COLO829 (cell line): ENCODE measurements around the gene CHADL.

Source experiments
- DNase-seq: peaks from one replicate; pipeline ENCODE4 v3.0.0; 2012; ENCODE audit warnings: low spot score

The CHADL gene

DNA sequence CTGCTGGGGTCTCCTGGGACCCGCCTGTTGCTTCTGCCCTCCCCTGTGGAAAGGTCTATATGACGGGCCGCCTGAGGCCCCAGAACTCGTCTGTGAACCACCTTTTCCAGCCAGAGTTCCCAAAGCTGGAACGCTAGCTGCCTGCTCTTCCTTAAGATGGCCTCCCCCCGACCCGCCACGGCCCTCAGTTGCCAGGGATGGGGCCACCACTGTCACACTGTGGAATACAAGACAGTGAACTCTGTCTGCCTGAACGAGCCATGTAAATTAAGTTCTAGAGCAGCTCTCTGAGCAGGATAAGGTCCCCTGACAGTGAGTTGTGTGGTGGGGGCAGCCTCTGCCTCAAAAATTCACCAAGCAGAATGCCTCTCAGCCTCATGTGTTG lies 10.3 kb downstream of the CHADL start:
- no peak for DNase-seq

DNA sequence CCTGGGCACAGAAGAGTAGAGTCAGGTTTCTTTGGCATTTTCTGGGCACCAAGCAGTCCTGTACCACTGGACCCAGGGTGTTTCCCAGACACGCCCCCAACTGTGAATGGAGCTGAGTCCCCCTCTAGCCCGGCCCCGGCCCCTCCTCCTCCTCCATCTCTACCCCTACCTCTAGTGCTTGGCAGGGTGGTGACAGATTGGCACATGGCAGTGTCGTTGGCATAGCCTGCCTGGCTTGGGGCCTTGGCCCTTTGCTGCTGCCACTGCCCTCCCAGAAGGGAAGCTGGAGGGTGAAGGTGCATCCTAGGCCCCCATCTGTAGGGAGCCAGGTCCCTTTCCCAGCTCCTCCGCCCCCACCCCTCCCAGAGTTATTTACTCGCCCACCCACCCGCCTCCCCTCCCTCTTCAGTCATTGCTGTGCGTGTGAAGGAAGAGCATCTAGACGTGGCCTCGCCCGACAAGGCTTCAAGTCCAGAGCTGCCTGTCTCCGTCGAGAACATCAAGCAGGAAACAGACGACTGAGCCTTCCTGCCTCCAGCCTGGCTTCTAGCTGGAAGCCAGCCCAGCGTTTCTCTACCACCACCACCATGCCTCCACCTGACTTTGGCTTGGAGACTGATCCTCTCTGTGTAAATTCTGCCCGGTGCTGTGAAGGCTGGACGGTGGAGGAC lies 10.9 kb downstream of the CHADL start:
- no peak for DNase-seq

DNA sequence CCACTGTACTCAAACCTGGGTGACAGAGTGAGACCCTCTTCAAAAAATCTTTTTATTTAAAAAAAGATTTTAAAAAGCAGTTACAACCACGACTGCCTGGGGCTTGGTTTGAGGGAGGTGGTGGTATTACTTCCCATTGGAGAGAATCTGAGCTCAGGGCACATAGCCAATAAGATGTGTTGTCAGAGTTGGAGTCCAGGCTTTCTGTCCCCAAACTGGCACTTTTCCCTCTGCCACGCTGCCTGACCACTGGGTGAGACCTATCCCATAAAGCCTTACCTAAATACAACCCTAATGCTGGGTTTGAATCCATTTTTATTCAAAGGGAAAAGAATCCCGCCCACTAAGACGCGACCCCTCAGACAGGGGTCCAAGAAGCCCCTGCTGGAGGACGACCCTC lies 11.5 kb downstream of the CHADL start:
- DNase-seq, result no peak

DNA sequence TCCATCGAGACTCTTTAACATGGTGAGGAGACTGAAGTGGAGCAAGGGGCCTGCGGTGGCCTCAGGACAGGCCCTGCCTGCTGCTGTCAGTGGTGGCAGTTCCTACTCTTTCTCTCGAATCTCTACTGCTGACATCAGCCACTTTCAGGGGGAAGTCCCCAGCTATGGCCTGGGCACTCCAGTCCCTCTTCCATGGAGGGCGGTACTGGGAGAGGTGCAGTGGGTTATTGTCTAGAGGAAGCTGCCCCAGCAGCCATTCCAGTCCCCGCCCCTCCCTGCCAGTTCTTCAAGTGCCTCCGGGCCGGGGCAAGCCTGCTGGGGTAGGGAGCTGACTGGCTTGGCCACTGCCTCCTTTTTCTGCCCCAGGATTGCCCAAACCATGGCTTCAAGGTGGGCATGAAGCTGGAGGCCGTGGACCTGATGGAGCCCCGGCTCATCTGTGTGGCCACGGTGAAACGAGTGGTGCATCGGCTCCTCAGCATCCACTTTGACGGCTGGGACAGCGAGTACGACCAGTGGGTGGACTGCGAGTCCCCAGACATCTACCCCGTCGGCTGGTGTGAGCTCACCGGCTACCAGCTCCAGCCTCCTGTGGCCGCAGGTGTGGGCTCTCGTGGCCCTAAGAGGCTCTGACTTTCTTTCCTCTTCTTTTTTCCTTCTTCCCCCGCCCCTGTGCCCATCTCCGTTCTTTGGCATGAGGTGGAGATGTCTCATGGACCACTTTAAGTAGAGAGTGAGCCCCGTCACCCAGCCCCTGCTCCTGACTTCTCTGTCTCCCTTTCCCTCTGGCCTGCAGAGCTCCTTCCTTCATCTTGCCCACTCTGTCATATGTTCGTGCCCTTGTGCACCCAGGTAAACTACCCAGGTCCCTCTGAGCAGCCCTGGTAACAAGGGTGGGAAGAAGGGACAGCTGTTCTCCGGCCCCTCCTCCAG lies 13.7 kb downstream of the CHADL start:
- DNase-seq, result no peak

DNA sequence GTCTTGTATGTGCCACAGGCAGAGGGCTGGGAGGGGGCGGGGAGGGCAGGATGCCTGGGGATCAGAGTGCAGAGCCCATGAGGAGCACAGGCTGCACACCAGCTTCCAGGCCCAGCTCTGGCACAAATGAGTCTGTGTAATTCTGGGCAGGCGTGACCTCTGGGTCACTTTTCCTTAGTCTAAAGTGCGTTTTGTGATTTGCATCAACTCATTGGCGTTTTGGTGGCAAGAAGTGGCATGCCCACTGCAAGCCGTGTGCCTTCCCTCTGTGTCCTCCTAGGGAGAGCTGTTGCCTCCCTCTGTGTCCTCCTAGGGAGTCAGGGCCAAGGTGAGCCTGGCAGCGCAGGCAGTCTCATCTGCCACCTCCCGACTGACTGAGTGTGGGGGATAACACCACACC lies 17.2 kb downstream of the CHADL start:
- no peak for DNase-seq

DNA sequence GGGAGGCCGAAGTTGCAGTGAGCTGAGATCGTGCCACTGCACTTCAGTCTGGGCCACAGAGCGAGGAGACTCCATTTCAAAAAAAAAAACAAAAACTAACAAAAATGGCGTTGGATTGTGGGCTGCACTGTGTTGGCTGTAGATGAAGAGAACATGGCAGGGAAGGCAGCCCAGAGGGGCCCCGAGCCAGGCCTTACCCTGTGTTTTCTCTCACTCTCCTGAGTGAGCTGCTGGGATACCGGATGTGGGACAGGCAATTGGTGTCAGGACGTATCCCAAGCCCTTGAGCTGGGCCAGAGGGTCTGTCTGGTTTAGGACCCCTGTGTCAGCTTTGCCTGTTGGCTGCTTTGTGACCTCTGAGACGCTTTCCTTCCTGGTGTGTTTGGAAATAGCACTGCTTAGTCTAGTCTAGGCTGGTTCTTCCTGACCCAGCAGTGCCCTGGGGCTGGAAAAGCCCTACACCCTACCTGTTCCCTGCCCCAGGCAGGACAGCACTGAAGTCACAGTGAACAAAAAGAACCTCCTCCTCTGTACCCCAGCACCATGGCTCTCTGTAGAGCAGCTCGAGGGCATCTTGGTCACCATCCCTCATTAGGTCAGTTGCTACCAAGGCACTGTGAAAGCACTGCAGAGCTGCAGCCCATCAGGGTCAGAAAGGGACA lies 17.8 kb downstream of the CHADL start:
- no peak for DNase-seq

DNA sequence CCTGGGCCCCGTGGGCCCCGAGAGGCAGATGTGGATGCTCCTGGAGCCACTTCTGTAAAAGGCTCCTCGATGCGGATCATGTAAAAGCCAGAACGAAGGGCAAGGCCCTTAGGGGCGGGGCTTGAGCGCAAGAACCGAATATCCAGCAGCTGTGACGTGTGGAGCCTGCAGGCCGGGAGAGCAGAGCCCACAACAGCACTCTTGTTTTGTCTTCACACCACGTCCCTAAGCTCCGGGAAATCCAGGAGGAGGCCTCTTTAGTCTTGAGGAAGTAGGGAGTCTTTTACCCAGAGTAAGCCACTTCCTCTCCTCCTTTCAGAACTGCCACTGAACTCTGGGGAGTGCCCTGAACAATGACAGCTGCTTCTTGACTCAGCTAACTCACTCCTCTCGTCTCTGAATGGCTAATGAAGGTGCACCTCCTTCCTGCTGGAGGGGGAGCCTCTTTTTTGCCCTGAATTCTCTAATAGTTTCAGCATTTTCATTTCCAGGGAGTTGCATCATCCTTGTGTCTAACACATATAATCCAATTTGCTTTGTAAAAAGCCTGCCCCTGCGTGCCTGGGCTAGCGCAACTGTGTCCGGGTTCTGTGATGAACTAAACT lies 23.1 kb downstream of the CHADL start:
- peak; percentile 85 for DNase-seq

DNA sequence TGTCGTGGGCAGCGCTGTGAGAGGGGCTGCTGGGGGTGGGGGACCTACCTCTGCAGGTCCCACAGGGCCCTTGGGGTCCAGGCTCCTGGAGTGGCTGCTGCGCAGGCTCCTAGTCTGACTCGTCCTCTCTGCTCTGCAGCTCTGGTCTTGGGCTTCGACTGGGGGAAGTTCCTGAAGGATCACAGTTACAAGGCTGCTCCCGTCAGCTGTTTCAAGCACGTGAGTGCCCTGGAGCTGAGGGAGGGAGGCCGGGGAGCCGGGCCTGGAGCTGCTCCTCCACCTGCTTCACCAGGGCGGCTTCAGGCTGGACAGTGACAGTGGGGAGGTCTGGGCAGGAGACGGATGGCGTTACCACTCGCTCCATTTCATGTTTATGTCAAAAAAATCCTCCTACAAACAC lies 23.7 kb downstream of the CHADL start:
- no peak for DNase-seq

DNA sequence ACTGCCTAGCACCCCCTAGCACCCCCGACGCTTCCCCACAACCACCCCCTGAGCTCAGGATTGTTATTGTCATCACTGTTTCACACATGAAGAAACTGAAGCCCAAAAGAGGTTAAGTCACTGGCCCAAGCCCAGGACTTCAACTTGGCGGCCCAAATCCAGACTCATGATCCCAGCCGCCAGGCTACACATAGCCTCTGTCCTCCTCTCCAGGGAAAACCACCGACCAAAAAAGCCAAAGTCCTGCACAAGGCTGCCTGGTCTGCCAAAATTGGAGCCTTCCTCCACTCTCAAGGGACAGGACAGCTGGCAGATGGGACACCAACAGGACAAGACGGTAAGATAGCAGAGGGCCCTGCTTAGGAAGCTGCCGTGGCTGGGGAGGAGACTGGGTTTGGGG lies 24.8 kb downstream of the CHADL start:
- DNase-seq, result no peak

DNA sequence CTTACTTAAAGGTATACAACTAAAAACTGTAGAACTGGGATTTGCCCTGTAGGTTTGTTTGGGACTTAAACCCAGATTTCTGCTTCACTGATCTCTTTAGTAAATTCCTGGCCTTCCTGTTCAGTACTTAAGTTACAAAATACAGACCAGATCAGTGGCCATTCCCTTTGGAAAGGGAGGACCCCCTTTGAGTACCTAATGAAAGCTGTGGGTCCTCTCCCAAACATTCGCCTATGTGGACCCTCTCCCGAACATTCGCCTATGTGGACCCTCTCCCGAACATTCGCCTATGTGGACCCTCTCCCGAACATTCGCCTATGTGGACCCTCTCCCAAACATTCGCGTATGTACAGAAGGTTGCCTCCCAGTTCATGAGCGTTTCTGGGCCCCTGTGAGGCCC lies 25.3 kb downstream of the CHADL start:
- no peak for DNase-seq

DNA sequence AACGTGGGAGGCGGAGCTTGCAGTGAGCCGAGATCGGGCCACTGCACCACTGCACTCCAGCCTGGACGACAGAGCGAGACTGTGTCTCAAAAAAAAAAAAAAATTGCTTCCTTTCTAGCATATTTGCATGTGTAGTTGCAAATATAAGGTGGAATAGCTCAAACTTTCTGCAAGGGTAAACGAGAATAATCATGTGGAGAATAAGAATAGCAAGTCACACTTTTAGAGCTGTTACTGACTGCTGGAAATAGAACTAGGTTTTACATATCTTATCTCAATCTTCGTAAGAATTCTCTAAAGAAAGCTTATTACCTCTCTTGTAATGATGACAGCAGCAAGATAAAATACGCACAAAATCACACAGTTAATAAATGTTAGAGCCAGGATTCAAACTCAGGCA lies 34.0 kb downstream of the CHADL start:
- no peak for DNase-seq

DNA sequence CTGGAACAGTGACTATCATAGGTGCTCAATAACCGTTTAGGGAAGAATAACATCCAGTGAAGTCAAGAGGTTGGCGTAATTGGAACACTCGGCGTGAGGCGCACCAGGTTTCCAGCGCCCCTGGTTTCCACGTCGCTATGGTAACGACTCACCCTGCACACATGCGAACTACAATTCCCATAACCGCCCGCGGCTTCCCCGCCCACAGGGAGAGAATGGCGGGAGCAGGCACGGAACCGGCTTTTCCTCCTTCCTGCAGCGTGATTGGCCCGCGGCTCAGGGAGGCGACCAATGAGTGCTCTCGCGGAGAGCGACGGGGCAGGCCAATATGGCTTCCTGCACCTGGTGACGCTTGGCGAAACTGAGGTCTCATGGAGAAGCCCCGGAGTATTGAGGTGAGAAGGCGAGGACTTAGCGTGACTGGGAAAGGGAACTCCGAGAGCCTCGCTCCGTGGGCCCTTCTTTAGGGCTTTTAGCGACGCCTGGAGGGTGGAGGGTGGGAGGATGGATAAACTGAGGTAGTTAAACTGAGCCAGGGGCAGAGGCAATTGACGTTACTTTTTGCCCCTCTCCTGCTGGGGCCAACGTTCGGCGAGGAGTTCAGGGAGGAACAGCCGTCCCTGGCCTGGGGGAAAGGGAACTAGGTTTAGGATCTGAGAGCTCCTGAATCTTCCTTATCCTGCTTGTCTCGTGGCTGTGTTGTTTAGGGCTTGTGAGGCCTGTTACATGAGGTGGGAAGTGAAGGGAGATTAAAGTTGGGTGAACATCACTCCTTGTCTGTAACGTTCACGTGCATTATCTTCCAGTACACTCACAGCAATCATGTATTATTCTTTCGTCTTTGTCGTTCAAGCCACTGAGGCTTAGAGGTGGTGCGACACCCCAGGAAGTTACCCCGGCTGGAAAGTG lies 35.5 kb downstream of the CHADL start, which contains the start of gene L3MBTL2:
TSS of gene L3MBTL2 (plus strand) at position 321 of the 909 bp plus-strand sequence. CDS start at position 372, 51 bp downstream.
- peak; percentile 99 for DNase-seq

DNA sequence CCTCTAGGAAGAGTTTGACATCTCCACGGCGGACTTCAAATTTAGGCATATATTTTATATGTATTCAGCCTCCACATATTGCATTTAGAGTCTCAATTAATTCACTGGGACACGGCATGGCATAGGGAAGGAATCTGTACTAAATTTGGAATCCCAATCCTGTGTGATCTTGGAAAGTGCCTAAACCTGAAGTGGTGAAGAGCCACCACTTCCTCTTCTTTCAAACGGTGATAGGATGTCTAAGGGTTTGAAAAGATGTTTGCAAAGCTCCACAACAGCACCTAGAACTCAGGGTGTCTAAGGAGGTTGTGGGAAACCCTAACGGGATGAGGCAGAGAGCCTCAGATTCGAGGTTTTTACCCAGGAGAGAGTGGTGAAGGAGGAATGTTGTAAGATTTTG lies 36.7 kb downstream of the CHADL start:
- DNase-seq, result no peak

DNA sequence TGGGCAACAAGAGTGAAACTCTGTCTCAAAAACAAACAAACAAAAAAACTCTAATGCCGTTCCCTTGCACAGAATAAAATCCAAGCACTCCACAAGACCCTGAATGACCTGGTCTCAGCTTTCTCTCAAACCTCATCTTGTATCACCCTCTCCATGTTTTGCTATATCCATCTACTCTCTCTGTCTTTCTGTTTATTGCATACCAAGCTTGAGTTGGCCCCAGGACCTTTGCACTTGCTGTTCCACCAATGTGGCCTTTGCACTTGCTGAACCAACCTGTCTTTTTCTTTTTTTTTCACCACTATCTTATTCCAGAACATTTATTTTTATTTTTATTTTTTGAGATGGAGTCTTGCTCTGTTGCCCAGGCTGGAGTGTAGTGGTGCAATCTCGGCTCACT lies 37.6 kb downstream of the CHADL start:
- DNase-seq, result no peak

DNA sequence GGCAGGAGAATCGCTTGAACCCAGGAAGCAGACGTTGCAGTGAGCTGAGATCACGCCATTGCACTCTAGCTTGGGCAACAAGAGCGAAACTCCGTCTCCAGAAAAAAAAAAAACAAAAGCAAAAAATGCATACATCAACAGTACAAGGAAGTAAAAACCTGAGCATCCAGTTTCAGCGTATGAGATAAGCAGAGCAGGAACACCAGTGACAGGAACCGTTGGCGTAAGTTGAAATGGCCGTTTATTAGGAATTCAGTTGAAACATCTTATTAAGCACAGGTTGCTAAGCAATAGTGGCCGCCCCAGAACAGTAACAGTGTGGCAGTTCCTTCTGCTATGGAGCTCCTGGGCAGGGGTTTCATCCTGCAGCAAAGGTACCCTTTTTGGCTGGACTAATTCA lies 39.6 kb downstream of the CHADL start:
- no peak for DNase-seq

DNA sequence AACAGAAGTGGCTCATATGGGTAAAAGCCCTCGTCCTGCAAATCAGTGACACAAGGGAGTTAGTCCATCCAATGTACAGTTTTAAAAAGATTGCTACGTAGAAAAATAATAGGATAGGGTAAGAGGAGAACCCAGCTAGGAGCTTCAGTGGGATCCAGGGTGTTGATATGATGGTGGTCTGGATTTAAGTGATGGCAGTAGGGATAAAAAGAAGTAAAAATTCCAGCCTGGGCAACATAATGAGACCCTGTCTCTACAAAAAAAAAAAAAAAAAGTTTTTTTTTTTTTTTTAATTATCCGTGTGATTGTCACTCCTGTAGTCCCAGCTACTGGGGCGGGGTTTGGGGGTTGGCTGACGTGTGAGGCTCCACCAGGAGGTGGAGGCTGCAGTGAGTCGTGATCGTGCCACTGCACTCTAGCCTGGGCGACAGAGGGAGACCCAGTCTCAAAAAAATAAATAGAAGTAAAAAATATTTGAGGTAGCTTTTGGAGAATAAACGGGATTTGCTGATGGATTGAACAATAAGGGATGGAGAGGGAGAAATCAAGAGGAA lies 42.6 kb downstream of the CHADL start:
- DNase-seq, result no peak

DNA sequence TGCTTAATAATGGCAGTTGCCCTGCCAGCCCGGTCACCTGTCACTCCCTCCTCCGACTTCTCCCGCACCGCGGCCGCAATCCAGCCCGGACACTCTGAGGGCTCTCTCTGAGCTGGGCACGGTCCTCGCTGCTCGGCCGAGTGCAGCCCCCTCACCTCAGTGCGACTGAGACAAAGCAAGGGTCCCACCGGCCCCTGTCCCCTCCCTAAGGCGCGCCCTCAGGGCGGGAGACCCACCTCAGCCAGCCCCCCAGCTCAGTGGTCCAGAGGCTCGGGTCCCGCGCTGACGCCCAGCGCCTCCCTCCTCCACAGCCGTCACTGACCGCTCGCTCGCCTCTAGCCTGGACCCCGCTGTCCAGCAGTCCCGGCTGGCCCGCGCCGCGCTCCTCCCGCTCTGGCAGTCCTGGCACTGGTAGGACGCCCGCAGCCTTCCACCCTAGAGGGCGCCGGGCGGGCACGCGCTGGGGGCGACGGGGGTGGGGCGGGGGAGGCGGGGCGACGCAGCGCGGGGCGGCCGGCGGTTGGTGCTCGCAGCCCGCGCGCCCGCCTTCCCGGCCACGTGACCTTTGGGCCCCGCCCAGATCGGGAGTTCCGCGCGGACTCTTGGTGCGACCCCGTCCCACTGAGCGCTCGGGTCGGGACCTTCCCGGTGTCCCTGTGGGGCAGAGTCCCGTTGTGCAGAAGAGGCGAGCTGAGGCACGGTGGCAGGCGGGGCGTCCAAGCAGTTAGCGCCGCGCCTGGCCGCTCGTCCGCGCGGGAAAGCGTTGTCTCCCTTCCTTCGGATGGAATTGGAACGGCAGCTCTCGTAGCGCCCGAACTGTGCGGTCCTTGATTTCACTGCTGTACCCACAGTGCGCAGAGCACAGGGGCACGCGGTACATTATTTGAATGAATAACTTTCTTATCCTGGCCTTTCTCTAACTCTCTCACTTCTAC lies 43.4 kb downstream of the CHADL start:
- peak; percentile 76 for DNase-seq

DNA sequence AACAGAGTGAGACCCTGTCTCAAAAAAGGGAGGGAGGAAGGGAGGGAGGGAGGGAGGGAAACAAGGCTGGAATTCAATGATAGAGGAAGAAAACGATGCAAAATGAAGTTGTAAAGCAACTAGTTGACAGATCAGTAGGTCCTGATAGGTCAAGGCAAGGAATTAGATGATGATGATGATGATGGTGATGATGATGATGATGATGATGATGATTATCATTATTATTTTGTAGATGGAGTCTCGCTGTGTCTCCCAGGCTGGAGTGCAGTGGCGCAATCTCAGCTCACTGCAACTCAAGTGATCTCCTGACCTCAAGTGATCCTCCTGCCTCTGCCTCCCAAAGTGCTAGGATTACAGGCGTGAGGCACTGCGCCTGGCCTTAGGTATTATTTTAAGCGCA lies 46.9 kb downstream of the CHADL start:
- DNase-seq, result no peak

DNA sequence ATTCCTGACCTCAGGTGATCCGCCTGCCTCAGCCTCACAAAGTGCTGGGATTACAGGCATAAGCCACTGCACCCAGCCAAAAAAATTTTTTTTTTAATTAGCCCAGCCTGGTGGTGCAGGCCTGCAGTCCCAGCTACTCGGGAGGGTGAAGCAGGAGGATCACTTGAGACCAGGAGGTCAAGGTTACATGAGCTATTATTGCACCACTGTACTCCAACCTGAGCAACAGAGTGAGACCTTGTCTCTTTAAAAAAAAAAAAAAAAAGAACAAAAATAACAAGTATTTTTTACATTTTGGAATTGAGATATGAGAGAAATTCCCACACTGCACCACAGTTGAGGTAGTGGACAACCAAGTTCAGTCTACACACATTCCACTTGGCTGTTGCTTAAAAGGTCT lies 49.3 kb downstream of the CHADL start:
- DNase-seq, result no peak

DNA sequence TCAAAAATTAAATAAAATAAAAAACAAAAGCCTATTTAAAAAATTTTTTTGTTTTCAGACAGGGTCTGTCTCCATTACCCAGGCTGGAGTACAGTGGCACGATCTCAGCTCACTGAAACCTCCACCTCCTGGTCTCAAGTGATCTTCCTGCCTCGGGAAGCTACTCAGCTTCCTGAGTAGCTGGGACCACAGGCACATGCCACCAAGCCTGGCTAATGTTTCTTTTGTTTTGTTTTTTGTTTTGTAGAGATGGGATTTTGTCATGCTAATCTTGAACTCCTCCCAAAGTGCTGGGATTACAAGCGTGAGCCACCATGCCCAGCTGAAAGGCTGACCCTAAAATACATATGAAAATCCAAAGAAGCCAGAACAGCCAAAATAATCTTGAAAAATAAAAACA lies 56.1 kb downstream of the CHADL start:
- DNase-seq, result no peak
